ENCODE data around the gene SAE1.
A peak's percentile ranks its signal among the peaks of the same experiment; 100 is the strongest.
"Not testable (repeated sequence)": the region's sequence is repeated elsewhere in the genome, so short reads cannot be mapped to it uniquely, and the experiment has no call there.

SAE1 gene

GRCh38 chr19:47130120-47130588, 481 bp upstream of the SAE1 start:
- CTCF ChIA-PET, result interaction anchor here (0.7 kb wide), 1 partner anchor 240 kb away, joined by 3 read pairs; no protein-coding TSS in a partner anchor
- TF ChIP-seq TARDBP (IDR thresholded peaks at IDR 0.05), result no peak
- TF ChIP-seq HDGF (IDR thresholded peaks at IDR 0.05; ENCODE audit: borderline replicate concordance), result no peak
- no peak for TF ChIP-seq ZNF384 (IDR thresholded peaks at IDR 0.05)
- no peak for TF ChIP-seq PKNOX1 (IDR thresholded peaks at IDR 0.05)
- no peak for TF ChIP-seq ARNT (IDR thresholded peaks at IDR 0.05)
- no peak for TF ChIP-seq FOXM1 (IDR thresholded peaks at IDR 0.05; ENCODE audit: borderline replicate concordance)
- POLR2A ChIA-PET, result interaction anchor here (1.0 to 3.0 kb wide), 5 partner anchors 11 to 96 kb away, joined by 4 to 35 read pairs (median 6); partner anchors contain the start of gene ZC3H4
- DNase-seq (ENCODE audit: extremely low spot score), result no peak

- POLR2A ChIA-PET, result interaction anchor here (1.3 to 3.0 kb wide), 4 partner anchors 8 to 93 kb away, joined by 3 to 35 read pairs (median 7); partner anchors contain the start of gene ZC3H4
- TF ChIP-seq ZNF384 (IDR thresholded peaks at IDR 0.05) (peak; percentile 28; the same call in 1 of the 2 replicates), ARNT (IDR thresholded peaks at IDR 0.05) (no peak)
- no peak for DNase-seq (ENCODE audit: extremely low spot score)
- CTCF ChIA-PET, result interaction anchor here (0.7 to 1.9 kb wide), 2 partner anchors 17 to 53 kb away, joined by 3 to 8 read pairs; no protein-coding TSS in a partner anchor
Observed at GRCh38 chr19:47132194-47132852, 1.7 kb downstream of the SAE1 start.

GRCh38 chr19:47133021-47133471, 2.4 kb downstream of the SAE1 start:
- POLR2A ChIA-PET, result interaction anchor here (1.3 to 3.0 kb wide), 3 partner anchors 9 to 20 kb away, joined by 3 to 35 read pairs (median 3); partner anchors contain the start of gene ZC3H4
- no peak for TF ChIP-seq CTBP1 (IDR thresholded peaks at IDR 0.05; ENCODE audit: borderline replicate concordance)
- no peak for TF ChIP-seq FOXM1 (IDR thresholded peaks at IDR 0.05; ENCODE audit: borderline replicate concordance)
- no peak for TF ChIP-seq FOXK2 (IDR thresholded peaks at IDR 0.05)
- no peak for TF ChIP-seq PKNOX1 (IDR thresholded peaks at IDR 0.05)
- DNase-seq (ENCODE audit: extremely low spot score), result no peak
- CTCF ChIA-PET, result no interaction called here

GRCh38 chr19:47134545-47134944, 3.9 kb downstream of the SAE1 start:
- DNase-seq (ENCODE audit: extremely low spot score), result no peak
- ChIA-PET CTCF (no interaction called here), POLR2A (no interaction called here)
- TF ChIP-seq ELF4 (IDR thresholded peaks at IDR 0.05) (no peak), CTBP1 (IDR thresholded peaks at IDR 0.05; ENCODE audit: borderline replicate concordance) (no peak), BHLHE40 (IDR thresholded peaks at IDR 0.05; ENCODE audit: borderline replicate concordance) (no peak), FOXA1 (IDR thresholded peaks at IDR 0.05) (no peak), FOXM1 (IDR thresholded peaks at IDR 0.05; ENCODE audit: borderline replicate concordance) (no peak), L3MBTL2 (conservative IDR thresholded peaks at IDR 0.05) (no peak)

GRCh38 chr19:47135156-47135555, 4.5 kb downstream of the SAE1 start:
- no peak for DNase-seq (ENCODE audit: extremely low spot score)
- TF ChIP-seq TARDBP (IDR thresholded peaks at IDR 0.05), result no peak
- no peak for TF ChIP-seq SP1 (IDR thresholded peaks at IDR 0.05)
- no peak for TF ChIP-seq PKNOX1 (IDR thresholded peaks at IDR 0.05)
- TF ChIP-seq CTBP1 (IDR thresholded peaks at IDR 0.05; ENCODE audit: borderline replicate concordance), result no peak
- TF ChIP-seq HDGF (IDR thresholded peaks at IDR 0.05; ENCODE audit: borderline replicate concordance), result no peak
- no peak for TF ChIP-seq BHLHE40 (IDR thresholded peaks at IDR 0.05; ENCODE audit: borderline replicate concordance)
- TF ChIP-seq ZNF384 (IDR thresholded peaks at IDR 0.05), result no peak
- no peak for TF ChIP-seq SUZ12 (IDR thresholded peaks at IDR 0.05)
- TF ChIP-seq LEF1 (IDR thresholded peaks at IDR 0.05; ENCODE audit: borderline replicate concordance), result no peak
- TF ChIP-seq FOXK2 (IDR thresholded peaks at IDR 0.05), result no peak
- no peak for TF ChIP-seq L3MBTL2 (conservative IDR thresholded peaks at IDR 0.05)
- TF ChIP-seq ELF4 (IDR thresholded peaks at IDR 0.05), result no peak
- no peak for TF ChIP-seq ARNT (IDR thresholded peaks at IDR 0.05)
- no peak for TF ChIP-seq NFRKB (IDR thresholded peaks at IDR 0.05)
- TF ChIP-seq FOXA1 (IDR thresholded peaks at IDR 0.05), result no peak
- TF ChIP-seq FOXM1 (IDR thresholded peaks at IDR 0.05; ENCODE audit: borderline replicate concordance), result no peak
- CTCF ChIA-PET, result interaction anchor here (0.6 to 0.7 kb wide), 2 partner anchors 10 to 973 kb away, joined by 3 to 6 read pairs; no protein-coding TSS in a partner anchor
- POLR2A ChIA-PET, result no interaction called here

- POLR2A ChIA-PET, result interaction anchor here (1.1 kb wide), 2 partner anchors 10 to 28 kb away, joined by 4 to 5 read pairs; partner anchors contain the start of genes SAE1 and ZC3H4
- TF ChIP-seq PKNOX1 (IDR thresholded peaks at IDR 0.05), result peak; percentile 24; the same call in 1 of the 2 replicates
- DNase-seq (ENCODE audit: extremely low spot score), result peak; percentile 20
- CTCF ChIA-PET, result not testable (repeated sequence)
Observed at GRCh38 chr19:47141252-47141651, 10.6 kb downstream of the SAE1 start.
